ENCODE measurements around the gene NPAS1.

The NPAS1 gene

GRCh38 chr19:47021536-47022139, 2.0 kb downstream of the NPAS1 start:
- no peak for DNase-seq

GRCh38 chr19:47022140-47022536, 2.5 kb downstream of the NPAS1 start:
- DNase-seq, result no peak

DNA sequence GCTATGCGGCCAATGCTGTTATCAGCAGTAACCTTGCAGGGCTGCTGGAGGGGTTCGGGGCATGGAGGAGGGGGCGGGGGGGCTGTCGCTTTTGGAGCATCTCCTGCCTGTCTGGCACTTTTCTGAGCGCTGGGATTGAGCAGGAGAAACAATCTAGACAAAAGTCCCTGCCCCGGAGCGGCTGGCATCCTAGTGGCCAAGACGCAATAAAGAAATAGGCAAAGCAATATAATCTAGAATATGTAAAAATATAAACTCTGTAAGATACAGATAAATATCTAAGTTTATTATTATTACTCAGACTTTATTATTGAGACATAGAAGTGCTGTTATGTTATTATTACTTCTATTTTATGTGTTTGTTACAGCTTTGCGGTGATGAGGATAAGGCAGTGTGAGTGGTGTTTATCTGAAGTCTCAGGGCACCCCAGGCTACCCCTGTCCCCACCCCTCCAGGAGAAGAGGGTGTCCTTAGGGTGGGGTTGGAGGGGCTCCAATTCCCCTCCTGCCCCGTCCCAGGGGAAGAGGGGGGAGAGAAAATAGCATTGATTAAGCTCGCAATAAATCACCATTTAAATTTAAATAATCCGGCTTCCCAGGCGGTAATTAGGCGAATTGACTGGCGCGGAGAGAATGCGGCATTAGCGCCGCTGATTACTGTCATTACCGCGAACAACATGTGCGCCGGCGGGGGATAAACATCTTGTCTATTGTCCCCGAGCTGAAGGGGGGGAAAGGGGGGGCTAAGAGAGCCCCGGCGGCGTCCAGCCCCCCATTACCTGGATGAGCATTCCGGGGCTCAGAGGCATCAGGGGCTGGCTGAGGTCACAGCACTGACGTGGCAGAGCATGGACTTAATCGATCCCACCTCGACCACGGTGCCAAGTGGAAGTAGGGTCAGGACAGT, 3.2 kb downstream of the NPAS1 start:
- DNase-seq, result no peak

DNA sequence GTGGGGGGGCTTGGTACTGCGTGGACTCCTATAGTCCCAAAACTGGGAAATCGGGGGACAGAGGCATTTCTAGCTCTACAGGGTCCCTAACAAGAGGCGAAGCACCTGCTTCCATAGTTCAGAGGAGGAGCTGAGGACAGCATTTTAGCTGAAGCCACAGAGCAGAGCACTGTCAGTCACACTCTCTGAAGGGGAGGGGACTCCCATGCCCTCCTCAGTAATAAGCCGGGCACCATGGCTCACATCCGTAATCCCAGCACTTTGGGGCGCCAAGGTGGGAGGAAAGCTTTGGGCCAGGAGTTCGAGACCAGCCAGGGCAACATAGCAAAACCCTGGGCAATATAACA, 3.8 kb downstream of the NPAS1 start:
- DNase-seq, result no peak

DNA sequence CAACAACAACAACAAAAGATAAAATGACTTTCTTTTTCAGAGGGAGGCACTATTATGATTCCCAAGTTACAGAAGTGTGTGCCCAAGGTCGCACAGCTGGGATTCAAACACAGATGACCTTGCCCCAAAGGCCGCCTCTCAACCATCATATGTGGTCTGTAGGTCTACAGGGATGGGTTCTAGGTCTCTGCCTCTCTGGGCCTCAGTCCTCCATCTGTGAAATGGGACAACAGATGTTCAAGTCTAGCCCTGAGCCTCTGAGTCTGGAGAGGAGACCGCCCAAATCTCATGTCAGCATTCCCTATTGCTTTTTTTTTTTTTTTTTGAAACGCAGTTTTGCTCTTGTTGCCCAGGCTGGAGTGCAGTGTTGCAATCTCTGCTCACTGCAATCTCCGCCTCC, 4.9 kb downstream of the NPAS1 start:
- DNase-seq, result no peak

DNA sequence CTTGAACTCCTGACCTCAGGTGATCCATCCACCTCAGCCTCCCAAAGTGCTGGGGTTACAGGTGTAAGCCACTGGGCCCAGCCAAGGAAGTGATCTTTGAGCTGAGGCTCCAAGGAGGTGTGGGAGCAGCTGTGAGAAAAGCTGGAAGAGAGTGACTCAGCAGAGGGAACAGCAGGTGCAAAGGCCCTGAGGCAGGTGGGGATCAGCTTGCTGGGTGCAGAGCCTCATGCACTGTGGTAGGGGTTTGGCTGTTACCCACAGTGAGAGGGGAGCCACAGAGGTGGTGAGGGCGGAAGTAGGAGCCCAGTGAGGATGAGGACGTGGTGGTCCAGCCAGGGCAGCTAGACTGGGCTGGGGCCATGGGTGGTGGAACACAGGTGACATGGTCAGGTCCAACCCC, 6.5 kb downstream of the NPAS1 start:
- DNase-seq, result no peak

GRCh38 chr19:47026889-47027288, 7.3 kb downstream of the NPAS1 start:
- DNase-seq, result no peak

DNA sequence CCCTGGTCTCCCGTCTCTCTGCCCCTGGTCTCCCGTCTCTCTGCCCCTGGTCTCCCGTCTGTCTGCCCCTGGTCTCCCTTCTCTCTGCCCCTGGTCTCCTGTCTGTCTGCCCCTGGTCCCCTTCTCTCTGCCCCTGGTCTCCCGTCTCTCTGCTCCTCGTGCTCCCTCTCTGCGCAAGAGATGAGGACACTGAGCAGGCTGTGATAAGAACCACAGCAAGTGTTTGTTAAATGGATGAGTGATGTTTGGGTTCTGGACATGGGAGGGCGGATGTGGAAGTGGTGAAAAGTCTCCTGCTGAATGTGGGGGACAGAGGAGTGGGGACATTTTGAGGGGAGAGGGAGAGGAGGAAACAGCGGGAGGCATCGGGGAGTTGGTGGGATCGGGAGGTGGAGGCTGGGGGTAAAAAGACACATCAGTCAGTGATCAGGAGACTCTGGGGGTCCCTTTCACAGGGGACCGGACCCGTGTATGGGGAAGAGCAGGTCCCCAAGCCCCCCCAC, 8.0 kb downstream of the NPAS1 start:
- DNase-seq, result no peak

GRCh38 chr19:47028195-47028601, 8.6 kb downstream of the NPAS1 start:
- DNase-seq, result no peak

DNA sequence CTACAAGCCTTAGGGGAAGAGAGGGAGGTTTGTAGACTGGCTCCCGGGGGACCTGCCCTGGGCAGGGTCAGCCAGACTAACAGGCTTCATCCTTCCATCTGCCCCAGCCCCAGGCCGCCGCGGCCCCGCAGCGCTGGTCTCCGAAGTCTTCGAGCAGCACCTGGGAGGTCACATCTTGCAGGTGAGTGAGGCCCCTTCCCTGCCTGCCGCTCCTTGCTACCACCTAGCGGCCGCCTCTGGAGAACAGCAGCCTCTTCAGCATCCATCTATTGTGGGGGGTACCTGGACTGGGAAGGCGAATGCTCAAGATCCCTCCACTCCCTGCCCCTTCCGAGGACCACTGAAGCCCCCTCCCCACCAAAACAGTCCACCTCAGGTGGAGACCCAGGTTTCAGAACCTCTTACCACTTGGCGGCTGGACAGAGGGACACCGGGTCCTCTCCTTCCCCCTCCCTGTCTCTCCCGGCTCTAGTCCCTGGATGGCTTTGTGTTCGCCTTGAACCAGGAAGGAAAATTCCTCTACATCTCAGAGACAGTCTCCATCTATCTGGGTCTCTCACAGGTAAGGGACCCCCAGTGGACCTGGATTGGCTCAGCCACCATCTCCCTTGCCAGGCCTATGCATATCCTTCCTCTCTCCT, 12.7 kb downstream of the NPAS1 start:
- no peak for DNase-seq

DNA sequence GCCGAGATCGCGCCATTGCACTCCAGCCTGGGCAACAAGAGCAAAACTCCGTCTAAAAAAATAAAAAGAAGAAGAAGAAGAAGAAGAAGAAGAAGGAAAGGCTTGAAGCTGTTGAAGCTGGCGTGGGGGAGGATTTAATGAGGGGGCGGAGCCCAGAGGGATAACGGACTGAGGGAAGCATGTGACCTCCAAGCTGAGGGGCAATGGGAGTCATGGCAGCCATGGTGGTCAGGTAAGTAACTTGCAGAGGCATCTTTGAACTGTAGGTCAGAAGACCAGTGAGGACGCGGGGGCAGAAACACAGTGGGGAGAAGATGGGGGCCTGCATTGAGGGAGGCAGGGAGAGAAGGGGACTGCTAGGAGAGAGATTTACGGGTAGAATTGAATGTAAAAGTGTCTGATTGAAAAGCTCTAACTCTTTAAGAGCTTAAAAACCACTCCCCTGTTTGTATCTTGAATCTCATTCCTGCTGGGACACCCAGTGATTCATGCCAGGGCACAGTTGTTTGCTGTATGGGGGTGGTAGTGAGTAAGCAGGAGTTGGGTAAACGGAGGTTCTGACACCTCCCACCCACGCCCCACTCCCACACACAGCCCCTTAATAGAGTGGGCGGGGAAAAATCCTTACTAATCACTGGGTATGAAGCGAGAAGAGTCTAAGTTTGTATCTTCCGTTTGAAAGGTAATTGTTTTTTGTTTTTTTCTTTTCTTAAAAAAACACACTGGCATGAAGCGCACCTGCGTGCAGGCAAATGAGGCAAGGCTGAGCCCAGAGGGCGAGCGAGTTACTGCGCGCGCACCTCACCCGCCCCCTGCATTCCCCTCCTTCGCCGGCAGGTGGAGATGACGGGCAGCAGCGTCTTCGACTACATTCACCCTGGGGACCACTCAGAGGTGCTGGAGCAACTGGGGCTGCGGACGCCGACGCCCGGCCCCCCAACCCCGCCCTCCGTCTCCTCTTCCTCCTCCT, 15.8 kb downstream of the NPAS1 start:
- DNase-seq, result peak; percentile 66

GRCh38 chr19:47036097-47036651, 16.5 kb downstream of the NPAS1 start:
- DNase-seq, result no peak

DNA sequence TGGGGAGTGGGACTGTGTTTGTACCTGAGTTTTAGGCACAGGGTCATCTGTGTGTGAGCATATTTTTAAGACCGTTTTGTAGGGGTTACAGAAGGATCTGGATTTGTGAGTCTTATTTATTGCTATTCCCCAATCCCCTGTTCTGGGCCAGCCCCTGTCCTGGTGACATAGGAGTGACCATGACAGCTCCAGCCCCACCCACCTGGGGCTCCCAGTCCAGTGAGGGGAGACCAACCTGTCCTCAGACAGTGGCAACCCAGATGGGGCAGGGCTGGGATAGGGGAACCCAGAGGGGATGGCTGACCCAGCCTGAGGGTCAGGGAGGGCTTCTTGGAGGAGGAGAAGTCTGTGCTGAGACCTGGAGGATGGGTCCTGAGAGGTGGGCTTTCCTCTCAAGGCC, 18.1 kb downstream of the NPAS1 start:
- no peak for DNase-seq

- DNase-seq, result no peak
These were observed 19.7 kb downstream of the NPAS1 start for GRCh38 chr19:47039239-47039874.

DNA sequence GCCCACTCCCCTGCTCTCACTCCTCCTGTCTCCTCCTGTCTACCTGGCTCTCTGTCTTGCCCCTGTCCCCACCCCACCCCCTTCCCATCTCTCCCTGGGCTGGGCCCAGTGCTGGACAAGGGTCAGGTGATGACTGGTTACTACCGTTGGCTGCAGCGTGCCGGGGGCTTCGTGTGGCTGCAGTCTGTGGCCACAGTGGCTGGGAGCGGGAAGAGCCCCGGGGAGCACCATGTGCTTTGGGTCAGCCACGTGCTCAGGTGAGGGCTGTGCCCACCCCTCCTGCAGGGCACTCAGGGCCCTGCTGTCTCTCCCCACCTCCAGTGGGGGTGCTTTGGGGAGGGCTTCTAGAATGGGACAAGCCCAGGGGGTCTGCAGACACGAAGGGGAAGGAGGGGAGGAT, 21.2 kb downstream of the NPAS1 start:
- DNase-seq, result no peak

DNA sequence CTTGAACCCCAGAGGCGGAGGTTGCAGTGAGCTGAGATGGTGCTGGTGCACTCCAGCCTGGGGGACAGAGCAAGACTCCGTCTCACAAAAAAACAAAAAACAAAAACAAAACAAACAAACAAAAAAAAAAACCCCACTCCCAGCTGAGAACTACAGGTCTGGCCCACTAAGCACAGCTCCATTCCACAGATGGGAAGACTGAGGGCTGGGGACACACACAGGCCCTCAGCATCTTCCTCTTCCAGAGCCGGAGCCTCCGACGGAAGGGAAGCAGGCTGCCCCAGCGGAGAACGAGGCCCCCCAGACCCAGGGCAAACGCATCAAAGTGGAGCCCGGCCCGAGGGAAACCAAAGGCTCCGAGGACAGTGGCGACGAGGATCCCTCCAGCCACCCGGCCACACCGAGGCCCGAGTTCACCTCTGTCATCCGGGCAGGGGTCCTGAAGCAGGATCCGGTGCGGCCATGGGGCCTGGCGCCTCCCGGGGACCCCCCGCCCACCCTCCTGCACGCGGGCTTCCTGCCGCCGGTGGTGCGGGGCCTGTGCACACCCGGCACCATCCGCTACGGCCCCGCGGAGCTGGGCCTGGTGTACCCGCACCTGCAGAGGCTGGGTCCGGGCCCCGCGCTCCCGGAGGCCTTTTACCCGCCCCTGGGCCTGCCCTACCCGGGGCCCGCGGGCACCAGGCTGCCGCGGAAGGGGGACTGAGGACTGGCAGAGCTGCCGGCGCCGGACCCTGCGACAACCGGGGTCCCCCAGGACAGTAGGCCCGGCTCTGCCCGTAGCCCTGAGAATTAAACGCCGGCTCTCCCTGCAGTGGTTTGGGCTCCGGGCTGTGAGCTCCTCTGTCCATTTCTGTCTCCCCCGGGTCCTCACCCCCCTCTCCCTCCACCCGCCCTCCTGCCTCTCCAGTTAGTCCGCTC, 25.6 kb downstream of the NPAS1 start:
- no peak for DNase-seq

DNA sequence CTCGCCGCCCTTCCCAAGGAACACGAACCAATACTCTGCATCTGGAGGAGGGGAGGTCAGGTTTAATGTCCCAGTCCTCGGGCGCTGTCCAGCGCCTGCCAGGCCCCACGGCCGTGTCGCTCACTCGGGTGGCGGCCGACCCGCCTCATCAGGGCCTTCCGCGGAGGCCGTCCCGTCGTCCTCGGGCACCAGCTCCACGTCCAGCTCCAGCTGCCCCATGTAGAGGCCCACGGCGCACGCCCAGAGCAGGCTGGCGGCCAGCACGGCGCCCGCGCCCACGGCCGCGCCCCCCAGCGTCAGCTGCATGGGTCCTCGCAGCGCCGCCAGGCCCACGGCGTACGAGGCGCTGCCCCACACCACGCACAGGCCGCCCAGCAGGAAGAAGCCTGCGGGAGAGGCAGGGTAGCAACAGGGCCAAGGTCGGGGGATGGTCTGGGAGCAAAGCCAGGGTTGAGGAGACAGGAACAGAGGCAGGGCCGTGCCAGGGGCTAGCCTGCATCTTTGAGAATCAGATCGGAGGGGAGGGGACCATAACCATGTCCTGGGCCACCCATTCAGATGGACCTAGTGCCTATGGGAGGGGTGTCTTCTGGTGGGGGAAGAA, 26.3 kb downstream of the NPAS1 start:
- no peak for DNase-seq

DNA sequence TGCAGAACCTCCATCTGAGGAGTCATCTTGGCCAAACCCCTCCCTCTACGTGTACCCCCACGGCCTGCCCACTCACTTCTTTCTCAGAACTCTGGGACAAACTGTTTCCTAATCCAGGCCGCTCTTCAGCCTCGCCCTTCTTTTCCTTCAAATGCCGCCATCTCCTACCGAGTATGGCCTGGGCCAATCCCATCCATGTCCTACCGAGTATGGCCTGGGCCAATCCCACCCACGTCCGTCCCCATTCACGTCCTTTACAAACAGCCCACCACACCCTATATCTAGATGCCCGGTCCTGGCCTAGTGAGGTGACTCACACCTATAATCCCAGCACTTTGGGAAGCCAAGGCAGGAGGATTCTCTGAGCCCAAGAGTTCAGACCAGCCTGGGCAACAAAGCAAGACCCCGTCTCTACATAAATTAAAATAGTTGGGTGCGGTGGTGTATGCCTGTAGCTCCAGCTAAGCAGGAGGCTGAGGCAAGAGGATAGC, 27.7 kb downstream of the NPAS1 start:
- no peak for DNase-seq

GRCh38 chr19:47047763-47048405, 28.2 kb downstream of the NPAS1 start:
- peak; percentile 87 for DNase-seq

- no peak for DNase-seq
These were observed 29.7 kb downstream of the NPAS1 start for GRCh38 chr19:47049307-47049700.
